ENCODE data around the gene RNH1.
A peak's percentile ranks its signal among the peaks of the same experiment; 100 is the strongest.

The RNH1 gene

DNA sequence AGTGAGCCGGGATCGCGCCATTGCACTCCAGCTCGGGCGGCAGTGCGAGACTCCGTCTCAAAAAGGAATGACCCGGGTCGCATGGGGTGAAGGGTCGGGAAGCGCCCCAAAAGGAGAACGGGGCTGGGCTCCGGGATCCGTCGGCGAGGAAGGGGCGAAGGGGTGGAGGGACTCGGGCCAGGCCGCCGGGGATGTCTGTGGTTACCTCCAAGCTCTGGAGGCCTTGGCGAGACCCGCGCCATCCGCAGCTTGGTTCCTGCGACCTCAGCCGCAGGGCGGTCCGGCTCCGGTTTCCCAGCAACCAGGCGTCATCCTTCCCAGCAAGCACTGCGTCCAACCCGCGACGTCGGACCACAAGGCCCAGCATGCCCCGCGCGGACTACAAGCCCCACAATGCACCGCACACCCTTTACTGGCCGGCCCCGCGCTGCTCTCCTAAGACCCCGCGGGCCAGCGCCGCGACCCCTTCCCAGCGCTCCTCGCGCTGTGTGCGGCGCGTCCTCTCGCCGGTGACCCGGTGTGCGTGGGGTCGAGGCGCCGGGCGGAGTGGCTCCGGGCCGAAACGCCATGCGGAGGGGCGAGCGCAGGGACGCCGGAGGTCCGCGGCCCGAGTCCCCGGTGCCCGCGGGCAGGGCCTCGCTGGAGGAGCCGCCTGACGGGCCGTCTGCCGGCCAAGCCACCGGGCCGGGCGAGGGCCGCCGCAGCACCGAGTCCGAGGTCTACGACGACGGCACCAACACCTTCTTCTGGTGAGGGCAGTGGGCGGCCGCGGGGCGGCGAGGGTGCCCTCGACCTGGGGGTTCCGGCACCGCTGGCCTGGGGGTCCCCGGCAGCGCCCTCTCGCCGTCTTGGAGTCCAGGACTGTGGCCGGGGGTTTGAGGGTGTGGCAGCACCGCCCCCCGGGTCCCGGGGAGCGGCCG lies 56.9 kb downstream of the RNH1 start, which contains the start of gene PTDSS2:
PTDSS2 (plus strand) TSS at position 391 of the 920 bp plus-strand sequence; CDS start at position 568, 177 bp downstream.
- H3K36me3 ChIP-seq (ENCODE audit: insufficient read depth, low read length) = no peaks in the 10 kb centered on the region; the same call in 1 of the 2 replicates
- no peaks in the 10 kb centered on the region for H3K4me1 ChIP-seq (ENCODE audit: insufficient read depth, low read length)
- H3K9ac ChIP-seq (ENCODE audit: low read depth, low read length) = peak within 1 kb of the TSS; percentile 93
- no peaks in the 10 kb centered on the region for H3K9me3 ChIP-seq (ENCODE audit: control insufficient read depth, insufficient read depth, low read length)

DNA sequence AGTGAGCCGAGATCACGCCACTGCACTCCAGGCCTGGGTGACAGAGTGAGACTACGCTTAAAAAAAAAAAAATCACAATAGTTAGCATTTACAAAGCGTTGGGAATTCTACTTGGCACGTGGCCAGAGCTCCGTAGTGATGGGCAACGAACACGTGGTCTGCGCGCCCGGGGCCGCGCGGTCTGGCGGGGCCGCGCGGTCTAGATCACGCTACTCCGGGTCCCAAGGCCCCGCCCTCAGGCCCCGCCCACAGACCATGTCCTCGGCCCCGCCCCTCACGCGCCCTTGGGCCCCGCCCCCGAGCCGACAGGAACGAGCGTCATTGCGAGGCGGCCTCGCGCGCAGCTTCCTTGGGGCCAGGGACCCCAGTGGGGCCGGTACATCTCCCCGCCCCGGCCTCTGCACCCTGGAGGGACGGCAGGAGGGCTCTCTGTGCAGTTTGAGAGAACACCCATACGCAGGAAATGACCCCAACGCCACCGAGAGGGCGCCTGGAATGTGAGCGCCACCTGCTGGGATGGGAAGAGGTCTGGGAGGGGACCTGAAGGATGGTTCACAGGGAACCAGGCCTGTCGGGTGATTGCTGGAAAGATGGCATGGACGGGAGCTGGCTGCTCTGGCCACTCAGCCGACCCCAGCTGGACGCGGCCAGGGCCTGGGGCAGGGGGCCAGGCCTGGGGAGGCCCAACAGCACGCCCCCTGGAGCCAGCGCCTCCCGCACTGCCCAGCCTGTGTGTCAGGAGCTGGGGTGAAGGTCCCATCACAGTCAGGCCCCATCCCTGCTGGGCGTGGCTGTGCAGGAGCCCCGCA lies 58.9 kb downstream of the RNH1 start:
- Histone ChIP-seq H3K9me3 (ENCODE audit: control insufficient read depth, insufficient read depth, low read length) (no peaks in the 10 kb centered on the region), H3K4me1 (ENCODE audit: insufficient read depth, low read length) (no peaks in the 10 kb centered on the region), H3K36me3 (ENCODE audit: insufficient read depth, low read length) (no peaks in the 10 kb centered on the region; the same call in 1 of the 2 replicates), H3K9ac (ENCODE audit: low read depth, low read length) (peak overlapping the region; percentile 61)

DNA sequence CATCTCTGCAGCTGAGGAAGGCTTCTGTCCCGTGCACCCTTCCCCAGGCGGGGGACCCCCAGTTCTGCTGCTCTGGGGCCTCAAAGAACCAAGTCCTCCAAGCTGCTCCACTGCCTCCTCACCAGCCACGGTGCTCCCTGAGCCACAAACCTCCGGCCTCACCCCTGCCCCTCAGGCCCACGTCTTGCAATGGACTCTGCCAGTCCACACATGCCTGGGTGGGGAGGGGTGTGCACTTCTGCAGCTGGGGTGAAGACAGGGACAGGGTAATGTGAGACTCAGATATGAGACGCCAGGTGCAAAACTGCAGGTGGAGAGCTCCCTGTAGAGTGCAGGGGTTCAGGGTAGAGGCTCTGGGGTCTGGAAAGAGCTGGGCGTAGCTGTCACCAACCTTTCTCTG lies 60.2 kb downstream of the RNH1 start:
- no peaks in the 10 kb centered on the region; the same call in 1 of the 2 replicates for H3K36me3 ChIP-seq (ENCODE audit: insufficient read depth, low read length)
- H3K9ac ChIP-seq (ENCODE audit: low read depth, low read length) = no peak overlapping the region
- no peaks in the 10 kb centered on the region for H3K4me1 ChIP-seq (ENCODE audit: insufficient read depth, low read length)
- H3K9me3 ChIP-seq (ENCODE audit: control insufficient read depth, insufficient read depth, low read length) = no peaks in the 10 kb centered on the region

DNA sequence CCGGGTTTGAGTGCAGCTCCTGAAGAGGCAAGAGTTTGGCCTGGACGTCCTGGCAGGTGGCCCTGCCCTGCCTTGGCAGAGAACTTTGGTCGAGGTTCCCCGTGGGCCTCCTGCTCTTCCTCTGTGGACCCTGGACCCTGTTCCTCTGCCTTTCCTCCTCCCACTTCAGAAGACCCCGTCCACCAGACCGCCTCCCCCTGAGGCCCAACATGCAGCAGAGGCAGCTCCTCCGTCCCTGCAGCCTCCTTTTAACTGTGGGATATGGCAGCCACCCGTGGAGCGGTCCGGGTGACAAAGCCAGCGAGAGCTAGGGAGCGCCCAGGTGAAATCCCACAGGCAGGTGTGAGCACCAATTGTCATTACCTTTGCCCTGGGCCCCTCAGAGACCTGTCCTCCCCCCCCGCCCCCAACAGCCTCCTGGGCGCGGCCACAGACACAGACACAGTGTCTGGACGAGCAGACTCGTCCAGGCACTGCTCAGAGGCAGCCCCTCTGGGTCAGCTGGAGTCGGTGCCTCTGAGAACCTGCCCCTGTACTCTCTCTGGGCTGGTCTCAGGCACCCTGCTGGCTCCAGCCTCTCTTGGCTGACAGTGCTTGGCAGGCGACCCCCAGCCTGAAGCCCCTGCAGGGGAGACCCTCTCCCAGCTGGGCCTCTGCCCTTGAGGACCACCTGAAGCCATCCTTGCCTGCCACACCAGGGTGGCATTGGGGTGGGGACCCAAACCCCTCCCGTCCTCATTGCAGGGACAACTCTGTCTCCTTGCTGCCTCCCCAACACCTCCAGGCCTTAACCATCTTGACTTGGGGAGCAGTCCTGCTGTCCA lies 61.1 kb downstream of the RNH1 start:
- Histone ChIP-seq H3K36me3 (ENCODE audit: insufficient read depth, low read length) (no peaks in the 10 kb centered on the region), H3K9ac (ENCODE audit: low read depth, low read length) (no peak overlapping the region), H3K4me1 (ENCODE audit: insufficient read depth, low read length) (peaks cover 3% of the 10 kb centered on the region; the same call in 1 of the 2 replicates), H3K9me3 (ENCODE audit: control insufficient read depth, insufficient read depth, low read length) (no peaks in the 10 kb centered on the region)
